GM18870 (cell line): Measurements from ENCODE around the gene MAMDC4.
"Not testable (repeated sequence)": the region's sequence is repeated elsewhere in the genome, so short reads cannot be mapped to it uniquely, and the experiment has no call there.

Experiments used
- ATAC-seq: cut with Tn5 transposase; IDR thresholded peaks from one replicate; pipeline ENCODE4 v1.9.1; 2021; ENCODE audit warnings: moderate library complexity; ENCODE audit not compliant: unreplicated experiment

Gene MAMDC4

DNA sequence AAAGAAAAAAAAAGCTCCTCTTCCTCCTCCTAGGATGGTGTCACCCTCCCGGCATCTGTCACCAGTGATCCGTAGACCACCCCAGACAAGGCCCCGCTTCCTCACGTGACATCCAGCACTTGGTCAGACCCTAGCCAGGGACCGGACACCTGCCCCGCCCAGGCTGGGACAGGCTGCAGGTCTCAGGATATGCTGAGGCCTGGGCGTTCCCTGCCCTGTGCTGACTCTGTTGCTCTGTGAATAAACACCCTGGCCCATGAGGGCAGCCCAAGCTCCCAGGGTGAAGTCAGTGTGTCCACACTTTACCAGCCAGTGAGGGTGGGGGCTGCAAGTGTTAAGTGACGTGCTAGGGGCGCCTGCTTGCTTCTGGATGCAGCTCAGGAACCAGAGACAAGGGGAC lies 8.4 kb downstream of the MAMDC4 start:
- no peak for ATAC-seq

- ATAC-seq: no peak
Measured at GRCh38 chr9:136860933-136861873, 9.1 kb downstream of the MAMDC4 start.

DNA sequence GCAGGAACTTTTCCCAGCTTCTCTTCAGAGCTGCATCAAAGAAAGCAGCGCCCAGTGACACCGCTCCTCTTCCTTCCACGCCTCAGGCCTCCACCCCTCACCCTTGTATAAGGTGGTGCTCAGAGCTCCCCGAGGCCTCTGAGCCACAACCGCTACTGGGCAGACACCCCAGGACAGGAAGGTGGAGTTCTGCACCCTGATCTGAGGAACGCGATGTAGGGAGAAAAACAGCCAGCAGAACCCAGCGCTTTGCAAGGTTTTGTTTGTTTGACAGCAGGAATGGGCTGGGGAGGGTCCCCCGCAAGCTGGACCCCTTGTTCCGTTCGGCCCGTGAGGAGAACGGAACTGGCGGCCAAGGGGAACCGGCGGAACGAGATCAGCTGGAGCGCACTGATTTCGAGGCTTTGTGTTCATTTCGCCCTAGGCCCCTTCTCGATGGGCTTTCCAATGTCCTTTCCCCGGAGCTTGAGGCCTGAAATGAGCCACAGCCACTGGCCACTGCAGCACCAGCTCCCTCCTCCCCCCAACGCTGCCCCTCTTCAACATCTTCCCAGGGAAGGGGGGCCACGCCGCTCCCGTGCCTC lies 9.8 kb downstream of the MAMDC4 start:
- no peak for ATAC-seq

- ATAC-seq: no peak
Measured at GRCh38 chr9:136862849-136863622, 10.9 kb downstream of the MAMDC4 start.

- no peak for ATAC-seq
Measured at GRCh38 chr9:136863623-136864273, 11.6 kb downstream of the MAMDC4 start.

DNA sequence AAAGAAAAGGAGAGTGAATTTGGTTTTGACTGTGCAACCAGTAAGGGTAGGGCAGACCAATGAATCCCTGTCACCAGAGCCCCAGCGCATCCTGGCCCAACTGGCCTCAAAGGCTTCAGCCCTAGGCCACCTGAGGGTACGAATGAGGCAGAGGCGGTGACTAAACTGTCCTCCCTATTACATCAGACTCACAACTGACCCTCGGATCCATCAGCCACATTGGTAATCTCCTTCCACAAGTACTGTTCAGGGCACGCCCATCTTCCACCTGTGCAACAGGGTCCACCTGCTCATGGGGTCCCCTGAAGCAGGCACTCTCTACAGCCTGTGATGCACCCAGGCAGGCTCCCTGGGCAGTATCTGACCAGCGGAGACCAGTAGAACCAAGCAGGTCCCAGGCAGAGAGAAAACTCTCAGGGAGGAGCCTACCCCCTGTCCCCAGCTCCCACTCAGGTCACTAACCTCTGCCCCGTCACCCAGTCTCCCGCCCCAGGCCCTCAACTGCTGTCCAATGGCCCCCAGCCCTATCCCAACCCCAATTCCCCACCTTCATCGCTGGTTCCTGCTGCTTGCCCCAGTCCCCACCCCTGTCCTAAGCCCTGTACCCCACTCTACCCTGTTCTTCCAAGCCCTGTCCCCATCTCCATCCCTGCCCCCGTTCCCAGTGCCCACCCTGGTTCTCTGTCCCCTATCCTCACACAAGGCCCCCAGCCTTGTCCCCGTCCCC lies 13.1 kb downstream of the MAMDC4 start:
- ATAC-seq: no peak

GRCh38 chr9:136865768-136866103 lies 13.6 kb downstream of the MAMDC4 start:
- ATAC-seq: no peak

- ATAC-seq: not testable (repeated sequence)
Measured at GRCh38 chr9:136866898-136867421, 14.8 kb downstream of the MAMDC4 start.

DNA sequence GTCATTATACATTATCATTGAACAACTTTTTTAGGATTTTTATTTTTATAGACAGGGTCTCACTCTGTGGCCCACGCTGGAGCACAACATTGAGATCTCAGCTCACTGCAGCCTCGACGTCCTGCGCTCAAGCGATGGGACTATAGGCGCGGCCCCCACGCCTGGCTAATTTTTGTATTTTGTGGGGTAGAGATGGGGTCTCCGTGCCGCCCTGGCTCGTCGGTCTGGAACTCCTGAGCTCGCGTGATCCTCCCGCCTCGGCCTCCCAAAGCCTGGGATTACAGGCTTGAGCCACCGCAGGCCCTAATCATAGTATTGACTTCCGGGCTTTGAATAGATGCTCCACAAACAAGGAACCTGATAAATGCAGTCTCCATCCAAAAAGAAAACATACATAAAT lies 15.3 kb downstream of the MAMDC4 start:
- ATAC-seq: no peak

GRCh38 chr9:136867917-136868316 lies 15.8 kb downstream of the MAMDC4 start:
- ATAC-seq: no peak

GRCh38 chr9:136868644-136869043 lies 16.5 kb downstream of the MAMDC4 start:
- no peak for ATAC-seq

DNA sequence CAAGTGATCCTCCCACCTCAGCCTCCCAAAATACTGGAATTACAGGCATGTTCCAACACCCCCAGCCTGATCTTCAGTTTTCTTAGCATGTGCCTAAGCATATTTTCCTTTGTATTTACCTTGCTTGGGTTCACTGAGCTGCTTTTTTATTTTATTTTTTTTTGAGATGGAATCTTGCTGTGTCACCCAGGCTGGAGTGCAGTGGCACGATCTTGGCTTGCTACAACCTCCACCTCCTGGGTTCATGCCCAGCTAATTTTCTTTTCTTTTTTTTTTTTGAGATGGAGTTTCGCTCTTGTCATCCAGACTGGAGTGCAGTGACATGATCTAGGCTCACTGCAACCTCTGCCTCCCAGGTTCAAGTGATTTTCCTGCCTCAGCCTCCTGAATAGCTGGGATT lies 17.5 kb downstream of the MAMDC4 start:
- ATAC-seq: not testable (repeated sequence)

DNA sequence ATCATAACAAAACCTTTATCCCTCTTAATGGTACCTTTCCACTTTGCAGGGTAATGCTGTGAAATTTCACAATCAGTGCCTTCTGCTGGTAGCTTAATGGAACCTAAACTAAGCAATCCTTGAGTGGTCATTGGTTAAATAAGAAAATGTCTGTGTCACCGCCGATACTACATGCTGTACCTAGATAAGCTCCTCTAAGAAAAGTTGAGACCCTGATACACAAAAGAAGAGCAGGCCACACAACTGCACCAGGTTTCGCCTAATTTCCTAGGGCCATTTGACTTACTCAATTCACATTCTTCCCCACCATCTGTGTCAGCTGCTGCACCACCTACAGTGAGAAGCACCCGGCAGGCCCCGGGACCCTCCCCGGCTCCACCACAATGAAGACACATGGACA lies 23.0 kb downstream of the MAMDC4 start:
- no peak for ATAC-seq

- ATAC-seq: no peak
Measured at GRCh38 chr9:136876476-136876875, 24.3 kb downstream of the MAMDC4 start.

DNA sequence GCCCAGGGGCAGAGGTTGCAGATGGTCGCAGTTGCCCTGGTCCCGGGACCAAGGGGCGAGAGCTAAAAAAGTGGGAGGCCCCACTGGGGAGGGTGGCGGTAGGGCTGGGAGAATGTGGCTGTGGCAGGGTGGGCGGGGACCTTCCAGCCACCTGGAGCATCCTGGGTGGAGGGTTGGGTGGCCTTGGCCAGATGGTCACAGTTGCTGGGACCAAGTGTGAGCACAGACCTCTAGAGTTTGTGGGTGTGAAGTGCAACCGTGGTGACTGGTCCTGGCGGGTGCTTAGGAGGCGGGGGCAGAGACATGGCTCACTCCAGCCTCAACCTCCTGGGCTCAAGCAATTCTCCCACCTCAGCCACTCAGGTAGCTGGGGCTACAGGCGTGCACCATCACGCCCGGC lies 28.5 kb downstream of the MAMDC4 start:
- no peak for ATAC-seq

GRCh38 chr9:136881691-136882108 lies 29.6 kb downstream of the MAMDC4 start:
- no peak for ATAC-seq

- ATAC-seq: no peak
Measured at GRCh38 chr9:136882109-136882946, 30.2 kb downstream of the MAMDC4 start.

DNA sequence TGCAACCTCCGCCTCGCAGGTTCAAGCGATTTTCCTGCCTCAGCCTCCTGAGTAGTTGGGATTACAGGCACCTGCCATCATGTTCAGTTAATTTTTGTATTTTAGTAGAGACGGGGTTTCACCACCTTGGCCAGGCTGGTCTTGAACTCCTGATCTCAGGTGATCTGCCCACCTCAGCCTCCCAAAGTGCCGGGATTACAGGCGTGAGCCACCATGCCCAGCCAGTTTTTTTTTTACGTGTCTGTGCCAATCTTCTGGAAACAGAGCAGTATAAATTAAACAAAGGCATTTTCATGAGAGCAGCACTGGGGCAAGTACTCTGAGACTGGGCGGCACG lies 30.8 kb downstream of the MAMDC4 start:
- ATAC-seq: not testable (repeated sequence)

DNA sequence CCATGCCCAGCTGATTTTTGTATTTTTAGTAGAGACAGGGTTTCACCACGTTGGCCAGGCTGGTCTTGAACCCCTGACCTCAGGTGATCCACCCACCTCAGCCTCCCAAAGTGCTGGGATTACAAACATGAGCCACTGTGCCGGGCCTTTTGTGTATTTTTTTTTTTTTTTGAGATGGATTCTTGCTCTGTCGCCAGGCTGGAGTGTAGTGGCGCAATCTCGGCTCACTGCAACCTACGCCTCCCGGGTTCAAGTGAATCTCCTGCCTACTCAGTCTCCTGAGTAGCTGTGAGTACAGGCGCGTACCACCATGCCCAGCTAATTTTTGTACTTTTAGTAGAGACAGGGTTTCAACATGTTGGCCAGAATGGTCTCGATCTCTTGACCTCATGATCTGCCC lies 31.5 kb downstream of the MAMDC4 start:
- not testable (repeated sequence) for ATAC-seq
